Mucosa of rectum (tissue), 2 donors: Measurements from ENCODE around the gene TSPAN18.

Experiments
- H3K27ac ChIP-seq, 2 donors: one replicate each; pipeline ENCODE4 v1.7.0; 2013; ENCODE audit warnings: inconsistent platforms in 2 of 2, low read depth in 2 of 2, low read length in 2 of 2
- H3K27me3 ChIP-seq, 2 donors: one replicate each; pipeline ENCODE4 v1.7.0; 2013; ENCODE audit warnings: low read length in 2 of 2; ENCODE audit not compliant: control insufficient read depth in 2 of 2, insufficient read depth in 2 of 2
- H3K36me3 ChIP-seq, 2 donors: one replicate each; pipeline ENCODE4 v1.7.0; 2013; ENCODE audit warnings: low read length in 2 of 2; ENCODE audit not compliant: control insufficient read depth in 2 of 2, insufficient read depth in 2 of 2
- H3K4me1 ChIP-seq, 2 donors: one replicate each; pipeline ENCODE4 v1.7.0; 2013; ENCODE audit warnings: low read length in 2 of 2, mild to moderate bottlenecking in 1 of 2; ENCODE audit not compliant: control insufficient read depth in 2 of 2, insufficient read depth in 2 of 2
- H3K4me3 ChIP-seq, 2 donors: one replicate each; pipeline ENCODE4 v1.7.0; 2013; ENCODE audit warnings: low read length in 2 of 2
- H3K9ac ChIP-seq, 2 donors: one replicate each; pipeline ENCODE4 v1.7.0; 2013; ENCODE audit warnings: low read length in 2 of 2, low read depth in 1 of 2, mild to moderate bottlenecking in 1 of 2
- H3K9me3 ChIP-seq, 2 donors: one replicate each; pipeline ENCODE4 v1.7.0; 2013; ENCODE audit warnings: low read length in 2 of 2; ENCODE audit not compliant: control insufficient read depth in 2 of 2
- donor health status: healthy.
- donor health status: Normal muscosa, but diverticular disease.

TSPAN18 gene

DNA sequence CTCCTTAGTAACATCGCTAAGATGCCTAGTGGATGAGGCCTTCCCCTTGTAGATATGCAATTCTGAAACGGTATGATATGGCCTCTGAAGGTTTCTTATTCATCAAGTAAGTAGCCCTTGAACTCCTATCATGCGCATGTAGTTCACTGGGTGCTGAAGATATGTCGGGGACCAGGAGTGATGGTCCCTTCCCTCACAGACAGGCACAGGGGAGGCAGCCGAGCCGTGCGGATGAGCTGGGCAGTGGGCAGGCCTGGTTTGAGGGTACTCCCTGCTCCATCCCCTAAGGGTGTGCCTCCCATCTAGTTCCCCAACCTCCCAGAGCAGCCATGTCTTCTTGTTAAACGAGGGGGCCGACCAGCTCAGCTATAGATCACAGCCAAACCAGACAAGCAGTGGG, 183.8 kb downstream of the TSPAN18 start:
- H3K27ac ChIP-seq, result no peak overlapping the region
- H3K9me3 ChIP-seq, result no peaks in the 10 kb centered on the region
- no peak overlapping the region for H3K9ac ChIP-seq
- no peaks in the 10 kb centered on the region for H3K36me3 ChIP-seq
- no peak overlapping the region for H3K4me3 ChIP-seq
- no peaks in the 10 kb centered on the region for H3K27me3 ChIP-seq
- H3K4me1 ChIP-seq, result peaks cover 3 to 4% of the 10 kb centered on the region in 2 donors

DNA sequence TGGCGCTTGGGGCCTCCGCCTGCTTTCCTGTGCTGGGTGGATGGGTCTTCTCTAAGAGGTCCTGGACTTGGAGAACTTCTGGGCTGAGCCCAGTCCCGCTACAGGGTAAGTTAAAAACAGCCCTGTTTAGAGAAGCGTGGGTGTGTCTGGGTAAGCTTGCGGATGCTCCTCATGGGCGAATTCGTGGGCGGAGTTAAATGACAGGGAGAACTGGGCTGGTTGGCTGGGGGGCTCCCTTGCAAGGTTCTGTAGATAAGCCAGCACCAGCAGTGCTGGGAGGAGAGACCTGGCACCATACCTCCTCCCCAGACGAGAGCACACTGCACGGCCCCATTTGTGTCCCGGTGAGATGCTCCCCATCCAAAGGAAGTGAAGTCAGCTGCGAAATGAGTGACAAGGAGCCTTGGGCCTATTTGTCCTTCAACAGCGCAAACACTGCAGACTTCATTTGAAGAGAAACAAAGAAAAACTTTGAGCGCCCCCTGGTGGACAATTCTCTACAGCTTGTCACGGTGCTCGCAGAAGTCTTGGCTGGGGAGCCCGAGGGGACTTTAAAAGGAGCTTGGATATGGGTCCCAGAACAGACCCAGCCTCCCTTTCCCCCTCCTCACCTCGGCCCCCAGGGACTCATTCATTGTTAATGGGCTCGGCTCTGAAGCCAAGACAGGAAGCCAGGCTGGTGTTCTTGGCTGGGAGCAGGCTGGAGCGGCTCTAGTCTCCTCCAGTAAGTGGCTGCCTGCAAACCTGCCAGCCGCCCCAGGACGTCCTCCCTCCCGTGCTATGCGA, 184.5 kb downstream of the TSPAN18 start:
- Histone ChIP-seq H3K36me3 (no peaks in the 10 kb centered on the region), H3K4me3 (no peak overlapping the region), H3K4me1 (peaks cover 3 to 4% of the 10 kb centered on the region in 2 donors), H3K27ac (no peak overlapping the region), H3K27me3 (no peaks in the 10 kb centered on the region), H3K9ac (no peak overlapping the region), H3K9me3 (no peaks in the 10 kb centered on the region)

DNA sequence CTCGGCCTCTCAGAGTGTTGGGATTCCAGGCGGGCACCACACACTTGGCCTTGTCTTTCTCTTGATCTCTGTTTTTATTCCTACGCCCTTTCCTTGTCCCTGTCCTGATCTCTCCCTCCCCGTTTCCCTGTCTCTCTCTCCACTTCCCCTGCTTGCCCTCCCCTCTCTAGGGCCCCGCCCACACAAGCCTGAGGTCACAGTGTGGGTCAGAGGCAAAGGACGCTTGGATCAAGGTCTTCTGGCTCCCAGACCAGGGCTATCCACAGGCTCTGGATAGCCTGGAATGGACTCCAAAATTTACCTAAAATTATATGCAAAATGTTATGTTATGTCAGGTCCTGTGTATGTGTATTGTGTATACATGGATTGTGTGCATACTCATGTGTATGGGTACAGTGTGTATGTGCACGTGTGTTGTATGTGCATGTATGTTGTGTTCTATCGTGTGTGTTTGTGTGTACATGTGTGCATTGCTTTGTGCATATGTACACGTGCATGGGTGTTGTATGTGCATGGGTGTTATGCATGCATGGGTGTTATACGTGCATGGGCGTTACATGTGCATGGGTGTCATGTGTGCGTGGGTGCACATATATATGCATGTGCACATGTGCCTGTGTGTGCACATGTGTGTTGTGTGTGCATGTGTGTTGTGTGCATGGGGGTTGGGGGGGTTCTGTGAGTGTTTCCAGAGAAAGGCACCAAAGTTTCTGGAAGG, 185.7 kb downstream of the TSPAN18 start:
- H3K36me3 ChIP-seq, result no peaks in the 10 kb centered on the region
- peaks cover 3 to 4% of the 10 kb centered on the region in 2 donors for H3K4me1 ChIP-seq

DNA sequence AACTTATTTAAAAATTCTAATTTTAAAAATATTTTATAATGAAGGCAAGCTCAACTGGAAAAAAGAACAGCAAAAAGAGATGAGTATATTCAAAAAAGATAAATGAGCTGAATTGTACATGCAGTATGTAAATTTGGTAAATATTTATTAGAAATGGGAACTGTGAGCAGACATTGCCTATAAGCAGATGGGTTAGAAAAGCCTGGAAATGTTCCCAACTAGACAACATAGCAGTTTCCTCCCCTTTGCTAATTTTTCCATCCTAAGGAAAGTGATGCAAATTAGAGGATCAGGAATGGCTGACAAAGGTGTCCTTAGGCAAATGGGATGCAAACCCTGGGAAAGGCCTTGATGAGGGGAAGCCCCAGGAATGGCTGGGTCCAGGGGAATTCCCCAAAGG, 186.7 kb downstream of the TSPAN18 start:
- Histone ChIP-seq H3K36me3 (no peaks in the 10 kb centered on the region), H3K9ac (no peak overlapping the region), H3K4me1 (peaks cover 3 to 4% of the 10 kb centered on the region in 2 donors), H3K27ac (no peak overlapping the region), H3K4me3 (no peak overlapping the region), H3K9me3 (no peaks in the 10 kb centered on the region), H3K27me3 (no peaks in the 10 kb centered on the region)

More for the DNA sequence above, 185.7 kb downstream of the TSPAN18 start:
- Histone ChIP-seq H3K9me3 (no peaks in the 10 kb centered on the region), H3K27me3 (no peaks in the 10 kb centered on the region), H3K4me3 (no peak overlapping the region), H3K27ac (no peak overlapping the region), H3K9ac (no peak overlapping the region)

DNA sequence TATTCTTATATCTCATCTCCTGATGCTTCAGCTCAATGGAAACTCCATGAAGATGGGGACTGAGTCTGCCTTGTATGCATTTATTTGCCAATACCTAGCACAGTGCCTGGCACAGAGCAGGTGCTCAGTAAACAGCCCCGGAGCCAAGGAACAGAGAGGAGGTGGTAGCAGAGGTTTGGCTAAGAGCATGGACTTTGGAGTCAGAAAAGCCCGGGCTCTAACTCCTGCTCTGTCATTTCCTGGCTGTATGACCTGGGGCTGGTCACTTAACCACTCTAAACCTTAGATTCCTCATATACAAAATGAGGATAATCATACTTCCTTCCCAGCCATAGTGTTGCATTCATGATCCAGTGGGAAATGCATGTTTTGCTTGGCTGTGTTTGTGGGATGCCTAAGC, 187.3 kb downstream of the TSPAN18 start:
- Histone ChIP-seq H3K4me1 (peaks cover 3 to 4% of the 10 kb centered on the region in 2 donors), H3K27ac (no peak overlapping the region), H3K27me3 (no peaks in the 10 kb centered on the region), H3K4me3 (no peak overlapping the region), H3K36me3 (no peaks in the 10 kb centered on the region), H3K9me3 (no peaks in the 10 kb centered on the region), H3K9ac (no peak overlapping the region)

DNA sequence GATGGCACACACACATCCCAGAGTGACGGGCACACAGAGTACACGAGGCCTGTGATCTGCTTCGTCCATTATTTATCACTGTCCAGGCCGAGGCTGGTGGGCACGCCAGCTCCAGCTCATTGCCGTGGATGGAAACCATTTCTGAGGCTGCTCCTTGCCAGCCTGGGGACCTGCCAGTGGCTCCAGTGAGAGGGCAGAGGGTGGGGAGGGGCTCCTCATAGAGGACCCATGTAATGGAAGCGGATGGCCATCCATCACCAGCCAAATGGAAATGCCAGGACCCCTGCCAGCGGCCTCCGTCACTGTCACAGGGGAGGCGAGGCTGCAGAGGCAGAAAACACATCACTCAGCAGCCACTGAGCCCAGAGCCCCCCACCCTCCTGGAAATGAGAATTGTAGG, 188.2 kb downstream of the TSPAN18 start:
- no peaks in the 10 kb centered on the region for H3K27me3 ChIP-seq
- H3K4me3 ChIP-seq, result no peak overlapping the region
- peaks cover 3 to 4% of the 10 kb centered on the region in 2 donors for H3K4me1 ChIP-seq
- peaks cover 0 to 2% of the 10 kb centered on the region in 2 donors for H3K36me3 ChIP-seq
- no peak overlapping the region for H3K27ac ChIP-seq
- no peak overlapping the region for H3K9ac ChIP-seq
- no peaks in the 10 kb centered on the region for H3K9me3 ChIP-seq

DNA sequence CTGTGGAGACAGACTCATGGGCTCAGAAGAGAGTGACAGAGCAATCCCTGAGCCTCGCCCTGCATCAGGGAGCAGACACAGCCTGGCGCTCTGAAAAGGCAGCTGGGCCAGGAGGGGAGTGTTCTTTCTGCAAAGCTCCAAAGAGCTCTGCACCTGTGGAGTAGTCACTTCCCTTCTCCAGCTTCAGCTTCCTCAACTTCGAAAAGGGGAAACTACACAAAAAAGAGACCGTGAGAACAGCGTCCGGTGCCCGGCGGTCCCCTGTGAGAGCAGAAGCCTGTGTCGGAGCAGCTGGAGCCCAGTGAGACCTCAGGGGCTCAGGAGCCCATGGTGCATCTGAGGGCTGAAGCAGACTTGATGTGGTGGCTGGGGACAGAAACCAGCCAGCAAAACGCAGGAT, 188.9 kb downstream of the TSPAN18 start:
- Histone ChIP-seq H3K4me1 (peaks cover 3 to 4% of the 10 kb centered on the region in 2 donors), H3K27ac (peak overlapping the region in 1 of 2 donors; percentile 9), H3K9ac (peak overlapping the region in 1 of 2 donors; percentile 5), H3K27me3 (no peaks in the 10 kb centered on the region), H3K9me3 (no peaks in the 10 kb centered on the region), H3K4me3 (no peak overlapping the region), H3K36me3 (peaks cover 0 to 2% of the 10 kb centered on the region in 2 donors)

DNA sequence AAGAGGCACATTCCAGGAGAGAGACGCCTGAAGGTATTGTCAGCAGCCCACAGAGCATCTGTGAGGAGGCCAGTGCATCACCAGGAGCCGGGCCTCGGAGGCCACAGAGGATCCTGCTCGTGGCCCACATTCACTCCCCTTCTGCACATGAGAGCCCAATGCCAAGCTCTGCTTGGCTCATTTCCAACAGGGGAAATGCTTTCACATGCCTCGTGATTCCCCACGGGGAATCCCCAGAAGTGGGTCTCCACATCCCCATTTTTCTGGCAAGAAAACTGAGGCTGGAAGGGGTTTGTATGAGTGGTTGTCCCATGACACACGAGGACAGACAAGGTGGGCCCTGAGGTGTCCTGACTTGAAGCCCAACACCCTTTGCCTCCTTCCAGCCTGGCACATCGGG, 189.6 kb downstream of the TSPAN18 start:
- Histone ChIP-seq H3K27ac (no peak overlapping the region), H3K36me3 (peaks cover 0 to 2% of the 10 kb centered on the region in 2 donors), H3K27me3 (no peaks in the 10 kb centered on the region)

DNA sequence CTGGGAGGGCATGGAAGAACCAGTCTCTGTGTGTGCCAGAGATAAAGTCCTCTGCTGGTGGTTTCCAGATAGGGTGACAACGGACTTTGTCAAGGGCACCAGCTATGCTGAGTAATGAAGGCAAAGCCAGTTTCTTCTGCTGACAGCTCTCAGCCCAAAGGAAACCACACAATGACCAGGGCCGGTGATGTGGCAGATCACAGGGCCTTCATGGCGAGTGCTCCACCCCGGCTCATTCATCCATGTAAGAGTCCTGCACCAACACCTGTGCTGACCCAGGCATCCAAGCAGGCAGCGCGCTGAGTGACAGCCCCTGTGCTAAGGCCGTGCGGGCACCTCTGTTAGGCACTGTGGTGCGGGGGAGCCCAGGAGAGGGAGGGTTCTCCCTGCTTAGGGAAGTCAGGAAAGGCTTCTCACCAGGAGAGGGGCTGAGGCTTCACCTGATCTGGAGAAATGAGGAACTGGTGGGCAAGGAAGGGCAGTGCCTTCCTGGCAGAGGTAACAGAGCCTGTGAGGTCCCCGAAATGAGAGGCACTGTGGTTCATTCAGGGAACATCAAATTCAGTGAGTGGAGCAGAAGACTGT, 190.1 kb downstream of the TSPAN18 start:
- Histone ChIP-seq H3K27me3 (no peaks in the 10 kb centered on the region), H3K9ac (no peak overlapping the region), H3K4me1 (no peaks in the 10 kb centered on the region), H3K4me3 (no peak overlapping the region), H3K9me3 (no peaks in the 10 kb centered on the region), H3K27ac (no peak overlapping the region), H3K36me3 (peaks cover 0 to 2% of the 10 kb centered on the region in 2 donors)

More for the DNA sequence above, 189.6 kb downstream of the TSPAN18 start:
- Histone ChIP-seq H3K4me1 (peaks cover 0 to 3% of the 10 kb centered on the region in 2 donors), H3K4me3 (no peak overlapping the region), H3K9ac (no peak overlapping the region), H3K9me3 (no peaks in the 10 kb centered on the region)

DNA sequence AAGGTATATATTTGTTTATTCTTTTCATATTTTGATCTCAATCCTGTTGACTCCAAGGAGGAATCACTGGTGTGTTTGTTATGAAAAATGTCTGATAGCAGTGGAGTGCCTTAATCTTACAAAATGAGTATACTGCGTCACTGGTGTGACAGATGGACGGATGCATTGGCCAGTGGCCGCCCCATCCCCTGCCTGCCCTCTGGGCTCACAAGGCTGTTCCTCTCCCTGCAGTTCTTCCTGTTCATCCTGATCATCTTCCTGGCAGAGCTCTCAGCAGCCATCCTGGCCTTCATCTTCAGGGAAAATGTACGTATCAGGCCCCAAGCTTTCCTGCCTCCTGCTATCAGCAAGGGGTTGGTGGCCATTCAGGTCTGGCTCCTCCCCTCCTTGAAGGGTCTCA, 191.0 kb downstream of the TSPAN18 start:
- Histone ChIP-seq H3K4me1 (no peaks in the 10 kb centered on the region), H3K27ac (no peak overlapping the region), H3K4me3 (no peak overlapping the region), H3K36me3 (peaks cover 0 to 2% of the 10 kb centered on the region in 2 donors), H3K9me3 (no peaks in the 10 kb centered on the region), H3K27me3 (no peaks in the 10 kb centered on the region), H3K9ac (no peak overlapping the region)
